Fibroblast of lung (primary cell): ENCODE results near the gene ZNF821.

ENCODE experiments used
- EZH2 ChIP-seq: IDR thresholded peaks from 2 replicates; pipeline ENCODE4 v1.5.1; 2012; ENCODE audit warnings: low read length, control low read depth, mild to moderate bottlenecking; ENCODE audit errors: missing control alignments
- TF ChIP-seq, protein P1 (sequence below), 2 donors: IDR thresholded peaks in 1 of 2; conservative IDR thresholded peaks in 1 of 2; 1 replicate in 1 of 2; 2 replicates in 1 of 2; pipeline ENCODE4 v1.5.1; 2011 to 2012; ENCODE audit warnings: low read length in 2 of 2, control low read depth in 1 of 2, inconsistent platforms in 1 of 2, low read depth in 1 of 2, mild to moderate bottlenecking in 1 of 2

DNA sequence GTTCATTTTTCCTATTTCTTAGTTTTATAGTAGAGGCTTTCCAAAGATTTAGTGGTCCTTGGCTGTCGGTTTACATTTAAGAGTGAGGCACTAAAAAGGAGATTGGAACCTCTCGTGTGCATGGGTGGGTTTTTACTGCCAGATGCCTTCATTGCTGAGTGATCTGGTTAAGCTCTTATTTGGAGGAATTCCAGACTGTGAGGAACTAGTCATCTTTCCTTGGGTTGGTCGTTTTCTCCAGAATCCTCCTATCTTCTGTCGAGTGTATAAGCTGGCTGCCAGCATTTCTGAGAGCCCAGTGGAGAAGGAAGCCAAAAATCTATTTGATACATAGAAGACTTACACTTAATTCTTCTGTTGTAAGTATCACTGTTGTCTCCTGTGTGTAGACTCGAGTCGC lies 33.9 kb upstream of the ZNF821 start:
- TF ChIP-seq, protein P1, sequence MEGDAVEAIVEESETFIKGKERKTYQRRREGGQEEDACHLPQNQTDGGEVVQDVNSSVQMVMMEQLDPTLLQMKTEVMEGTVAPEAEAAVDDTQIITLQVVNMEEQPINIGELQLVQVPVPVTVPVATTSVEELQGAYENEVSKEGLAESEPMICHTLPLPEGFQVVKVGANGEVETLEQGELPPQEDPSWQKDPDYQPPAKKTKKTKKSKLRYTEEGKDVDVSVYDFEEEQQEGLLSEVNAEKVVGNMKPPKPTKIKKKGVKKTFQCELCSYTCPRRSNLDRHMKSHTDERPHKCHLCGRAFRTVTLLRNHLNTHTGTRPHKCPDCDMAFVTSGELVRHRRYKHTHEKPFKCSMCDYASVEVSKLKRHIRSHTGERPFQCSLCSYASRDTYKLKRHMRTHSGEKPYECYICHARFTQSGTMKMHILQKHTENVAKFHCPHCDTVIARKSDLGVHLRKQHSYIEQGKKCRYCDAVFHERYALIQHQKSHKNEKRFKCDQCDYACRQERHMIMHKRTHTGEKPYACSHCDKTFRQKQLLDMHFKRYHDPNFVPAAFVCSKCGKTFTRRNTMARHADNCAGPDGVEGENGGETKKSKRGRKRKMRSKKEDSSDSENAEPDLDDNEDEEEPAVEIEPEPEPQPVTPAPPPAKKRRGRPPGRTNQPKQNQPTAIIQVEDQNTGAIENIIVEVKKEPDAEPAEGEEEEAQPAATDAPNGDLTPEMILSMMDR (conservative IDR thresholded peaks at IDR 0.05 in 1 of 2, IDR thresholded peaks at IDR 0.05 in 1 of 2; ENCODE audit: low read depth in 1 of 2, low read length in 2 of 2), result no peak
- no peak for TF ChIP-seq EZH2
